Measurements from ENCODE around the gene GLB1L3.
A peak's percentile ranks its signal among the peaks of the same experiment; 100 is the strongest.

The GLB1L3 gene

GRCh38 chr11:134275534-134276395 lies at the start of gene GLB1L3:
TSS of gene GLB1L3 (plus strand) at chr11:134276379. CDS start at chr11:134276741, 362 bp downstream.
- peak in 22 of 51 donors; percentile 11 to 70 (median 32) for DNase-seq

GRCh38 chr11:134226806-134227325 lies 49.3 kb upstream of the GLB1L3 start:
- no peak for DNase-seq

DNA sequence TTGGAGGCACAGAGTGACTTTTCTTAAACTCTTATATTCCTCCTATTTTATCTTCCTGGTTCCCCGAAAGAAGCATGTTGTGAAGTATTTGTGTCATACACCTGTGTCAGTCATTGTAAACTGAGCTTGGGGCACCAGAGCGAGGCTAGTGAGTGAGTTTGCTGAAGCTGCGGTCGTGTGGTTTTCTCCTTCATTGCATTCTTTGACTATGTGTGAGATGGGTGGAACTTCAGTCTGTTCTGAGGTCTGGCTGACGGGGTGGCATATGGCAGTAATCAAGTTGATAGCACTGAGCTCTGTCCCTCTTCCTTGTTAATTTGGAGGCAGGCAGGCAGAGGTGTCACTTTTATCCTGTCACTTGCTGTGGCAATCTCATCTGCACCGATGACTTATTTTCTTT lies 47.6 kb upstream of the GLB1L3 start:
- no peak for DNase-seq

DNA sequence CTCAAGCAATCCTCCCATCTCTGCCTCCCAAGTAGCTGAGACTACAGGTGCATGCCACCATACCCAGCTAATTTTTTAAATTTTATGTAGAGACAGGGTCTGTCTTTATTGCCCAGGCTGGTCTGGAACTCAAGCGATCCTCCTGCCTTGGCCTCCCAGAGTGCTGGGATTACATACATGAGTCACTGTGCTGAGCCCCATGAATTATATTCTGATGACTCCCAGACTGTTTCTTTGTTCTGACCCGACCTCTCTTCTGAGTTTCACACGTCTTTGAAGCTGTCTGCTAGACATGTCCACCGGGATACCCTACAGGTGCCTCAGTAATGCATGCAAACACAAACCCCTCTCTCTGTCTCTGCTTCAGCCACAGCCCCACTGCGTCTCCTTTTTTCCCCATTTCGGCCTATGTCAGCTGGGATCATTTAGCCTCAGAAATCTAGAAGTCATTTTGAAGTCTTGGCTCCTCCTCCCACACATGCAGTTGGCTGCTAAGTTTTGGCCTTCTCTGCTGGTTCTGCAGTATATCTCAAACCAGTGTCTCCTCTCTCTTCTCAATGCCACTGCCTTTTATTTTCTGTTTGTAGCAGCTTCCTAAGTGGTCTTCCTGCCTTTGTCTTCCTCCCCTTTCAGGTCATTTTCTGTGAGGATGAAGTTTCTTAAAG lies 46.9 kb upstream of the GLB1L3 start:
- DNase-seq, result no peak

DNA sequence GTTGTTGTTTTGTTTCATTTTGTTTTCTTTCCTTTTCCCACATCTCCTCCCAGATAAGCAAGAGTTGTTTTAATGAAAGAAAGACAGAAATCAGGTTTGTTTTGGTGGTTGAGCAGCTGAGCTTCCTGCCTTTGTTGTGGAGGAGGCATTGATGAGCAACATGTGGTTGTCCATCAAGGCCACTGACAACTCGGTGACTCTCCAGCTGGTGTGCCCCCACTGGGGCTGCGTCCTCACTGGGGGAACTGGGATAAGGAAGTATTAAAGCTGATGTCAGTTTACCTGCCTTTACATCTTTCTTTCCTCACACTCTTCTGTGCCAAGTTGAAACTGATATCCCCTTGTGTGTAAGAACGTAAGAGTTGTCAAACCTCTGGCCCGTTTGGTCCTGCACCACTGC lies 45.8 kb upstream of the GLB1L3 start:
- no peak for DNase-seq

- no peak for DNase-seq
Observed at GRCh38 chr11:134231958-134232659, 44.1 kb upstream of the GLB1L3 start.

- no peak for DNase-seq
Observed at GRCh38 chr11:134233729-134234179, 42.4 kb upstream of the GLB1L3 start.

GRCh38 chr11:134235399-134235798 lies 40.8 kb upstream of the GLB1L3 start:
- no peak for DNase-seq

DNA sequence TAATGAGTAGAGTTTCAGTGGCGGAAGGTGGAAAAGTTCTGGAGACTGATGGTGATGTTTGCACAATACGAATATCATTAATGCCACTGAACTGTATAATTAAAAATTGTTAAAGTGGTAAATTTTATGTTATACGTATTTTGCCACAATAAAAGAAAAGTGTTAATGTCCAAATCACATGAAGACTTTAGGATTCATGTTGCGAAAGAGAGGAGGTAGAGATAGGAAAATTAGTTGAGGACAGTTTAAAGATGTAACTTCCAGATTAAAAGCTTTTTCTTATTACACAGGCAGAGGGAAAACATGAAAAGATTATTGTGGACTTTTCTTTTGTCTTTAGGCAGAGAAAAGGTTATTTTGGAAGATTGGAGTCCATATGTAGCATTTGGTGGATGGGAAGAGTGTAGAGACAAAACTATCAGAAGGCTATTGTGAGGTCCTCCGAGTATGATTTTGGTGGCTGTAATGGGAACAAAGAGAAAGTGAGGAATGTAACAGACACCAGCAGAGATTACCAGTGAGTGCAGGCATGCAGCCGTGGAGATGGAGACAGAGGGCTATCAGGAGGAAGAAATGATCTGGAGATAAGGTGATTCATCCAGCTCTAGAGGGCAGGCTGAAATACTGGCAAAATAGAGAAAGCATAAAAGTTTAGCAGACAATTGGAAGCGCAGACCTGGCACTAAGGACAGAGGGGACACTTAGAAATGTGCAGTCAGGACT lies 39.2 kb upstream of the GLB1L3 start:
- no peak for DNase-seq

DNA sequence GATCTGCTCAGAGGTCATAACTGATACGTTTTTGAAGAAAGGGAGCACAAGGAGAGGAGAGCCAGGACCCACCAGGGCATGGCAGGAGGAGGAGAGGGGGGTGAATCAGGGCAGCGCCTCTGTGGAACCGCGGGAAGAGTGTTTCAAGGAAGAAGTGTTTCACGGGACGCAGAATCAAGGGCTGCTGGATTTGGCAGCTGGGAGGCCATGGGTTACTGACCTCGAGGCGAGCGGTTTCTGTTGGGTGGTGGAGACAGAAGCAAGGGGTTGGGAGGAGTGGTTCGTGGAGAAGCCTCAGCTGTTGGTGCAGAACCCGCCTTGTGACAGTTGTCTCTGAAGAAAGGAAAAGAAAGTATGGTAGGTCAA lies 38.6 kb upstream of the GLB1L3 start:
- no peak for DNase-seq

DNA sequence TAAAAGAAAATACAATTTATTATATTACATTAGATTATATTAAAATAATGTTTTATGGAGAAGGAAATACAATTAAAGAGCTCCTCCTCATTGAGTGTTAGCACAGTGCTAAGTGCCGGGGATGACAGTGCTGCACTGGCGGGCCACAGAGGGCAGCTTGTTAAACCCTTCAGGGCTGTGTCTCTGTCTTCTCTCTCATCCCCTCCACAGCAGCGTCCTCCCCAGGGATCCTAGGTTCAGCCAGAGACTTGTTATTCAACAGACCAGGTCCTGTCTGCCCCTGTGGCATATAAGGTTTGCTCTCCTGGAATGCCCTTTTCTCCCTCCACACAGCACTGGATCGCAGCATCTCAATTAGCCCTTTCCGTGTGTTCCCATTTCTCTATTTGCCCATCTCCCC lies 37.2 kb upstream of the GLB1L3 start:
- DNase-seq, result no peak

- no peak for DNase-seq
Observed at GRCh38 chr11:134240592-134240991, 35.6 kb upstream of the GLB1L3 start.

DNA sequence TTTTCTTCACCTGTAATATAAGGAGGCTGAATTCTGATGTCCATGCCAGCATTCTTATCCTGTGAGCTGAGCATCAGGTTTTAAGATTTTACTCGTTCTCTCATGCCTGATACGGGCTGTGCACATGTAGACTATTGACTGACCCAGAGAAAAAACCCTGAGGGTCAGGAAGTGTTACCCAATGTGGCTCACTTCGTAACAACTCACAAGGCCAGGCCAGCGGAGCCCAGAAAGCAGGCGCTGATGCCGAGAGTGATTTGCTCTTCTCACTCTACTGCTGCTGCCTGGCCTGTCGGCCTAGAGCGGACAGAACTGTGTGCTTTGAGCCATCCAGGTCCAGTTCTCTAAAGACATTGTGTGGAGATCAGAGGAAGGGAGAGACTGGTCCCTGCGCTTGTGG lies 33.8 kb upstream of the GLB1L3 start:
- DNase-seq, result no peak

- DNase-seq, result no peak
Observed at GRCh38 chr11:134243913-134244312, 32.3 kb upstream of the GLB1L3 start.

- no peak for DNase-seq
Observed at GRCh38 chr11:134244593-134244992, 31.6 kb upstream of the GLB1L3 start.

- no peak for DNase-seq
Observed at GRCh38 chr11:134245434-134245833, 30.7 kb upstream of the GLB1L3 start.

DNA sequence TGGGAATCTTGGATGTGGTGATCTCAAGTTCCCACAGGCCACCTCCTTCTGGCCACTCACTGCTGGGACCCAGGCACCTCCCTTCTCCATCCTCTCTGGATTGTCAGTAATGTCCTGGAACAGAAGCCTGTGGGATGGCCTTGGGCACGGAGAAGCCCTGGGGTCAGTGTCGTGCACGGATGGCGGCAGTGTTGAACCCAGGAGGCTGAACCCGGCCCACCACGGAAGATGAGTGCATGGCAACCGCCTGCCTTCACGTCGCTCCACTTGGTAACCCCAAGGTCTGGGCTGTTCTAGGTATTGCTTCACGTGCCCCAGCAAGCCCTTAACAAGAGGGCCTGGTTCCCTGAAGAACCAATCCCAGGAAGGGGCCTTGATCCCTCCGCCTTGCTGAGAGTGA lies 30.1 kb upstream of the GLB1L3 start:
- no peak for DNase-seq

- no peak for DNase-seq
Observed at GRCh38 chr11:134246678-134247077, 29.5 kb upstream of the GLB1L3 start.

DNA sequence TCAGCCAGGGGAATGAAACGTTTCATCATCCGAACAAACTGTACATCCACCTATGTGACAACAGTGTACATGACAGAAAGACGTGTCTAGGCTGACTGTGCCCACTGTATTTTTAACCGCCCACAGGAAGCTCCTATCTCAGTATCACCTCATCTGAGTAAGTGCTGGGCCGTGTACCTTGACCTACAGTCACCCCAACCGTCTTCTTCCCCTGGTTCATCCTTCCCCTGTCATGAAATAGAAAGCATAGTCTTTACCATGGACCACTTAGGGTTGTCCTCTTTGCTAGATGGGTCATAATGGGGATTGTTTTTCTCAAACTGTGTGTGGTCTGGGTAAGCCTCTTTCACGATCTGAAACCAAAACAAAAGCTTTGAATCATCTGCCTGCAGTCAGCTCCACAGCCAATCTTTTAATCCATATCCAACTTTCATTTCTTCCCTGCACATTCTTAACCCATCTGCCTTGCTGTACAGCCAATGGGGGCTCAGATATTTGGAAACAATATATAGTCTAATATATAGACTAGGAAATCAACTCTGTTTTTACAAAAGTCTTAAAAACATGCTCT lies 27.2 kb upstream of the GLB1L3 start:
- no peak for DNase-seq

DNA sequence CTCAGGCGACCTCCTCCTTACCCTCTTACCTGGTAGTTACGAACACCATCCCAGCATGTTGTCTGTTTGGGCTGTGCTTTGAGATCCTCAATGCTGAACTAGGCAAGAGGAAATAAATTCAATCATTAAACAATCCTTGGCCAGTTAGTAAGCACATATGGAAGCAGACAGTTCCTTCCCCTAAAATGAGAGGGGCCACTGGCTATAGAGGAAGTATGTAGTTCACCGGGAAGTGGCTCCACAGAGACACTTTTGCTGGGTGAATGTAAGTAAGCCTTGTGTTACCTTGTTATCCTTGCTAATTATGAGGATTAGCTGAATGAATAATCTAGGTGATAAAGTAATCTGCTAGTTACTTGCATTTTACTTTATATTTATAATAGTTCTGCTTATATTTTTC lies 25.9 kb upstream of the GLB1L3 start:
- no peak for DNase-seq

DNA sequence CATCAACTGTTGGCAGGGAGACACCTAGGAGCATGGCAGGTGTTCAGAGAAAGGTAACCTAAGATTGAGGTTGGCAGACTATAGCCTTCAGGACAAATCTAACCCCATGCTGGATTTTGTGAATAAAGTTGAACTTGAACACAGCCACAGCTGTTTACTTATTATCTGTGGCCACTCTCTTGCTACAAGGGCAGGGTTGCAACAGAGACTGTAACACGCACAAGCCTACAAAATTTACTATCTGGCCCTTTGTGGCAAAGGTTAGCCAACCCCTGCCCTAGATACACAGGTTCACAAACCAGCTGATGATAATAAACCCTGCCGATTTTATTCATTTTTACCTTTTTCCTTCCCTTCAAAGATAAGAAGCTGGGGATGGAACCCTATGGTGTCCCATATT lies 25.5 kb upstream of the GLB1L3 start:
- DNase-seq, result no peak
